ENCODE results near the gene FHIT.

The FHIT gene

DNA sequence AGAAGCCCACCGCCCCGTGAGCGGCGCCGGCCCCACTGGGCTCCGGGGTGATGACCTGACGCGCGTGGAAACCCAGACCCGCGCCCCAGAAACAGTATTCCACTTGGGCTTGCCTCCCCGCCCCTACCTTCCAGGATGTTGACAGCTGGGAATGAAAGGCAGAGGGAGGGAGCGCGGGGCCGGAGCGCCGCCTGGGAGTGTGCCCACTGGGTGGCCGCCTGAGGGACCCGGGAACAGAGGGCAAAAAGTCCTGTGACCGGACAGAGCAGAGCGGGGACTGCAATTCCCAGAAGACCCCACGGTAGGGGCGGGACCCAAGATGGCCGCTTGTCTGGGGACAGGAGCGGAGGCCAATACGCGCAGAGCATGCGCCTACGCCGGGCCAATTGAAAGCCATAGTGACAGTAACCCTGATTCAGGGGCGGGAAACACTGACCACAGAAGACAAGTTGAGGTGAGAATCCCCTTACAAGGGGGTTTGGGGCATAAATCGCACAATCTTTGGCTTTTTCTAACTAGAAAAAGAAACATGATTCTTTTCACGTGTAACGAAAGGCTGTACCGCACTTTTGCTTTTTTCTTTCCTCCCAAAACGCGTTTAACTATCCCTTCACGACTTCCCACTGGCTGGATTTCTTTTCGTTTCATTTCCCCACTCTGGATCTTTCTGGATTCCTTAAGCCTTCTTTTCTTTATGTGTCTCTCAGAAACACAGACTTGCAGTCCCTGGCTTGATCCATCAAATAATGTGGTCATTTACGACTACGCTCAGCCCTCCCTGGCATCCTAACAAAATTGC lies at the start of gene FHIT:
Gene FHIT (minus strand): TSS at position 279 of the 799 bp plus-strand sequence.
- DNase-seq (ENCODE audit: low spot score), result peak; percentile 92

- no peak for DNase-seq (ENCODE audit: low spot score)
These were observed 49.5 kb upstream of the FHIT start for GRCh38 chr3:61300786-61301185.

DNA sequence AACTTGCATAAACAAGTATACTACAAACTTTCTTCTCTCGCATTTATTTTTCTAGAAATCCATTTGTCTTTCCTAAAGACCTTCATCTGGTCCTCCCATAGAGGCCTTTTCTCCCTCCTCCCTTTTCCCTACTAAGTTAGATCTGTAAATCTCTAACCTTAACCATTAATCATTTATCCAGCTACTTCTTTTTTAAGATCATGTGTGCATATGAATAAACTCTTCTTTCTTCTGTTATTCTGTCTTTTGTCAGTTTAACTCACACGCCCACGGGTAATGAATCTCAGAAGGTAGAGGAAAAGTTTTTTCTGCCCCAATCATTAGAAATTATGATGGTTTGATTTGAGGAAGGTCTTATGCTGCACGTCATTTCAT lies 48.7 kb upstream of the FHIT start:
- DNase-seq (ENCODE audit: low spot score), result no peak

DNA sequence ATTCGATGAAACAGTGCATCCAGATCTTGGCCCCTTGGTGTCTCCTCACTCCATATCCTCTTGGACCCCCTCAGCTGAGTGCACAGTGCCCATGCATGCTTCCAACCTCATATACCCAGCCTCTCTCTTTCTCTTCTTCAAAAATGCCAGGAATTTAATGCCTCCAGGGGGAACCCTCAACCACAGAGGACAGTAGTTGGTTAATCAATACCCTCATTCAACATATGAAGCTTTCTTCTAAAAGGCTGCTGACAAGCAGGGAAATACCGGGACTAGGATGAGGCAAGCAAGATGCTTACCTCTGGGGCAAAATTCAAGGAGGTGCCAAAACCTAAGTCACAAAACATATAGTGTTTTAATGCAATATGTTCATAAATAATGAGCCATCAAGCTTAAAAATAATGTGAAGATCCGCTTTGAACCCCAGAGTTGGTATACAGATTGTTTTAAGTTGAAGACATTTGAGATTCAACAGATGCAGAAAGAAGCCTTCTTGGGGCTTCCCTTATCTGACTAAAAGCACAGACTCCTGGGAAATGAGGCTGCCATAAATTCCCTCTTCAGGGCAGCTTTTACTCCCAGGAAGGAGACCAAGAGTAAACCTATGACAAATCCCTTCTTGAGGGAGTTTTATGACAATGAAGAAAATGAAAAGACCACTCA lies 48.2 kb upstream of the FHIT start:
- DNase-seq (ENCODE audit: low spot score), result no peak

DNA sequence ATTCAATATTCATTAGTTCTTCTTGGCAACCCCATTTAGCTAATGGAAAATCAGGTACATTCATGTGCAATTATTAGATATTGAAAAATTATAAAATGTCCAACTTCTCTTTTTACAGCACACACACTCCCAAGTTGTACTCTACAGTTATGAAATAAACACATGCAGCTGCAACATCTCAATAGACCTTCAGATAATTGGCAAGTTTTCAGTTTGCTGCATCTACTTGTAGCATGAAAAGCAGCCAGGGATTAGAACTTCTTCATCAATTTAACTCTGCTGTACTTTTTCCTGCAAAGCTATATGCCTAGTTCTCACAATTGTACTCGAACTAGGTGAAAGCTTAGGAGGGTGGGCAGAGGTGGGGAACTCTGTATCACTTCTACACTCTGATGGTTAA lies 46.6 kb upstream of the FHIT start:
- DNase-seq (ENCODE audit: low spot score), result no peak

GRCh38 chr3:61288446-61288845 lies 37.2 kb upstream of the FHIT start:
- no peak for DNase-seq (ENCODE audit: low spot score)

DNA sequence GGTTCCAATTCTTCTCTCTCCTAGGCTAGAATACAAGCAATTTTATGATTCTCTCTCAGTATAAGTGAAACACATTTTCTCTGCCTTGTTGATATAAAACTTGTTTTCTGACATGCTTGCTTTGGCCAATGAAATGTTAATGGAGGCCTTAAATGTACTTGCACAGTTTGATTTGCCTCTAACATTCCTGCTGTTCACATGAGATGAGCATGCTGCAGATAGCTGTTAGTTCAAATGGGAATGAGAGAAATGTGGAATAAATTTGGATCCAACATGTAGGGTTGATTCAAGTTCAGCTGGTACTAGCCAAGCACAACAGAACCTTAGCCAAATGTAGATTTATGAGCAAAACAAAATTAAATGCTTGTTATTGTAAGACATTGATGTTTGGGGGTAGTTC lies 32.6 kb upstream of the FHIT start:
- DNase-seq (ENCODE audit: low spot score), result no peak

- DNase-seq (ENCODE audit: low spot score), result no peak
These were observed 27.5 kb upstream of the FHIT start for GRCh38 chr3:61278713-61279112.

GRCh38 chr3:61277411-61277810 lies 26.2 kb upstream of the FHIT start:
- no peak for DNase-seq (ENCODE audit: low spot score)

DNA sequence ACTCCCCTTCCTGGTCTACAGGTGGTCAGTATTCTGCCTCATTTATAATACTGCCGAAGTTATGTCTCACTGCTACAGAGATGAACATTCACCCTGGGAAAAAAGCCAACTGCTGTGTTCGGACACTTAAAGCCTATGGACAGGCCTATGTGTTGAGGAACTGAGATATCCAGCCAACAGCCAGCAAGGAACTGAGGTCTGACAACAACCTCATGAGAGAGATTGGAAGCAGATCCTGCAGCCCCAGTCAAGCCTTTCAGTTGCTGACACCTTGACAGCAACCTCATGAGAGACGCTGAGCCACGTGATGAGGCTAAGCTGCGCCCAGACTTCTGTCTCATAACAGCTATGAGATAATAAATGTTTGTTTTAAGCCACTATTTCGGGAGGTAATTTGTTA lies 18.2 kb upstream of the FHIT start:
- no peak for DNase-seq (ENCODE audit: low spot score)

- DNase-seq (ENCODE audit: low spot score), result no peak
These were observed 17.4 kb upstream of the FHIT start for GRCh38 chr3:61268644-61269043.

DNA sequence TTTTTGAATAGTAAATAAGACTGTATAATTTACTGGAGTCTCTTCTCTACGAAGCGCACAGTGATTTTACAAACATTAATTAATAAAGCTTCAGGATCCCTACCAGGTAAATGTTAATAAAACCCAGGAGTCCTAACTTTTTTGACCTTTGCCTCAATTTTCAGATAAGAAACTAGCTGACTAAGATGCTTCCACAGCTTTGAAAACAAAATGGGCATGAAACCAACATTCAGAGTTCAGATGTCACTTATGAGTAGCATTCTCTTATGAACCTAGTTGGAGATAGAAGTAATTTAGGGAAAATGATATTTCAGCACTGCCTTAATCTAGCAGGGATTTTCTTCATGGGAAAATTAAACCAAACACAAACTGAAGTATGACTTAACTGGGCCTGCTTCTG lies 13.0 kb upstream of the FHIT start:
- DNase-seq (ENCODE audit: low spot score), result no peak

GRCh38 chr3:61257148-61257547 lies 5.9 kb upstream of the FHIT start:
- DNase-seq (ENCODE audit: low spot score), result no peak

- DNase-seq (ENCODE audit: low spot score), result no peak
These were observed 2.5 kb upstream of the FHIT start for GRCh38 chr3:61253756-61254155.

- DNase-seq (ENCODE audit: low spot score), result no peak
These were observed 1.6 kb upstream of the FHIT start for GRCh38 chr3:61252836-61253235.

- no peak for DNase-seq (ENCODE audit: low spot score)
These were observed 473 bp downstream of the FHIT start for GRCh38 chr3:61250784-61251173.

DNA sequence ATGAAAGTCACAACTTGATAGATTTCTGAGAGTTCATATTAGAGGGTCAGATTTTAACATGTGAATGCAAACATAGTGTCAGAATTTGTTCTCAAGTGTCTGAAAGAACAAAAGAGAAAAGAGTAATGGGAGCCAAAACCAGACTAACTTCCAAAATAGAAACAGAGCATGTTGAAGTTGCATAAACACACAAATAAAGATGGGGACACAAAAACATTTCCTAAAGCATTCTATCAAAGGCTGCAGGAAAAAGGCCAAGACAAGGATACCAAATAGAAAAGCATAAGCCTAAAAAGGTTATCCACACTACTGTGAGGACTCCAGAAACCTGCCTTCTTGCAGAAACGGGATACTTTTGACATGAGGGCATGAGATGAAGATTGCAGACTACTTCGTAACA lies 2.8 kb downstream of the FHIT start:
- no peak for DNase-seq (ENCODE audit: low spot score)

DNA sequence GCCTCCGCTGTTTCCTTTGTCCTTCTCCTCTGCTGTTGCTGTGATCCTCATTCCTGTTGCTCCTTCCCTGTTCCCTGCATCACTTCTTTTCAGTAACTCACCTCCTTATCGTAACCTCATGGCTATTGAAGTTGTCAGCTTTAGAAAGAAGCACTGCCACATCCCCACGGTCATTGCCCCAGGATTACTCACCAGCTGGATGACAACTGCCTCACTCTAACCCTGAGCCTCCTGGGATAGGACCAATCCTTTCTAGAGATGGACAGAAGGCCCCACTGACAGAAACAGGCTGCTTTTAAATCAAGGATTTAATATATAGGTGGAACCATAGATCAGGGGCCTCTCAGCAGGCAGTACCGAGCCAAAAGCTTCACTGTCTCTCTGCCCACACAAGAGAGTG lies 4.1 kb downstream of the FHIT start:
- no peak for DNase-seq (ENCODE audit: low spot score)

GRCh38 chr3:61239871-61240270 lies 11.4 kb downstream of the FHIT start:
- no peak for DNase-seq (ENCODE audit: low spot score)

DNA sequence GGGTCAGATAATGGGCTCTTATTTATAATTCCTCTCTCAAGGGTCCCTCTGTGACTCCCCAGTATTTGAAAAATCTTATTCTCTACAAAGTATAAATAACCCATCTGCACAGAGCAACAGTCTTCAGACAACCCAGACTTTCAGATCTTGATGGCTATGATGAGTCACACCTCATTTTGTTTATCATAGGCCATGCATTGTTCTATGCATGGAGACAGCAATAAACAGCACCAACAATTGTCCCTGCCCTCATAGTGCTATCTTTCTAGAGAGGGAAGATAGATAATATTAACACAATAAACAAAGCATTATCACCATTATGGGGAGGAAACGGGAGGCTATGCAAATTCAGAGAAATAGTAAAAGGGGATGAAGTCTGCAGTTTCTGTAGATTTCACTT lies 13.4 kb downstream of the FHIT start:
- DNase-seq (ENCODE audit: low spot score), result no peak

DNA sequence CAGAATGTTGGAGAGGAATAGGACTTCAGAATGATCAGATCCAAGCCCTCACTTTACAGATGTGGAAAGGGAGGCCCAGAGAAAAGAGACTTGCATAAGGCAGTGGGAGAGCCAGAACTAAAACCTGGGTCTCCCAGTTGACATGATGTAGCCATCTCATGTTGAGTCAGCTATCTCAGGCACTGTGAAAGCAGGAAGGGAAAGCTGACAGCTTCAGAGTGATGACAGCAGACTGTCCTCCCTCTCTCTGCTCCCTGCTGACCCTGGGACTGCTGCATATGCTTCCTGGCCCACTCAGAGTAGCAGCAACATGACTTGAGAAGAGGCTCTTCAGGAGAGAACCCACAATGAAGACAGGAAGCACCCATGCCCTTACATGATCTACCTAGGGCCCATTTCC lies 14.7 kb downstream of the FHIT start:
- DNase-seq (ENCODE audit: low spot score), result no peak

DNA sequence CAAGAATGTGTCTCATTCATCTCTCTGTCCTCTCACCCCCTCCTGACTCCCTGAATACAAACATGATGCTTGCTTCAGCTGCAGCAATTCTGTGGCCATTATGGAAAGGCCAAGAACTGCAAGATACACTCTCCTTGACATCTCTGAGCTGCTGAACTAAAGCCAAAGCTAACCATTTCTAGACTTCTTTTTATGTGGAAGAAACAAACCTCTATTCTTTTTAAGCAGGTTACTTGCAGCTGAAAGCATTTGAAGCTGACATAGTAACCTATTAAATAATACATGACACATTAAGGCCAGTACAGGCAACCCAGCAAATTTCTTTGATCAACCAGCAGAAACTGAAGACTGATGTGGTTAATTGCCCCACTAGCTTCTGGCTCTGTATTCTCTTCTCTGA lies 17.5 kb downstream of the FHIT start:
- DNase-seq (ENCODE audit: low spot score), result no peak

DNA sequence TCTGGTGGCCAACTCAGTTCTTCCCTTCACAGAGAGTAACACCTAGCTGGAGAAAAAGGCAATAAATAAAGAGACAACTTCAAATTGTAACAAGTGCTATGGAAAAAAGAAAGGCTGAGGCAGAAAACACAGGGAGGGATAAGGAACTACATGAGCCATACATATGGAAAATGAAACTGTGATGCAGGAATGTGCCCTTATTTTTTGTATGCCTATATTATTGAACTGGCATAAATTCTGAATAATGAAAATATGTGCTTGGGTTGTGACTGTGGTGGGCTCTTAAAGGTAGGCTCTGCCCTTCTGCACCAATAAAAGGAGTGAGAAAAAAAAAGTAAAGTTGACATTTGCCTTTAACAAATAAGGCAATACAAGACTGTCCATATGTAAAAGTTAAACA lies 19.6 kb downstream of the FHIT start:
- DNase-seq (ENCODE audit: low spot score), result no peak

GRCh38 chr3:61227799-61228198 lies 23.5 kb downstream of the FHIT start:
- no peak for DNase-seq (ENCODE audit: low spot score)

Data from kidney capillary endothelial cell (primary cell).